ENCODE data around the gene FBXL19. TPM values are rescaled to one million over a fixed set of nuclear protein-coding genes. Genes with fewer than 3 reads are reported as not detected.

Gene FBXL19
- 10 to 100 TPM; 21.9 to 44.8 TPM for total RNA-seq

DNA sequence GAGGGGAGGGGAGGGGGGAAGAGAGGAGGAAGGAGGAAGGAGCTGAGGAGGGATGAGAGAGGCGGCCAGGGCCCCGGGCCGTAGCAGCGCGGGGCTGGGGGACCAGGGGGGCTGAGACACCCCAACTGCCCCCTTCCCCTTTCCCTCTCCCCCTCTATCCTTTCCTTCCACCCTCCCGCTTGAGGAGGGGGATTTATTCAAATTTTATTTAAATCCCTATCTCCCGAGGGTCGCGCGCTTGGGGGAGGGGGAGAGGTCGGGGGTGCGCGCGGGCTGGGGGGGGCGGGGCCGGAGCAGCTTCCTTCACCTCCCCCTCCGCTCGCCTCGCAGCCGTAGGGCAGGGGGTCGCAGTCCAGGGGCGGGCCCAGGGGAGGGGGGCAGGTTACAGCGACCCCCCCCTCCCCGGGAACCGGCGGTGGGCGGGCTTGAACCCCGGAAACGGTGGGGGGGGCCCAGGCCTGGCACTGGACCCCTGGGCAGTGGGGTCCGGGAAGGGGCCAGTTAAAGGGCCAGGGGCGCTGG lies at the start of gene FBXL19:
Gene FBXL19, plus strand, starts transcription at position 19 of the 522 bp plus-strand sequence. CDS start 2,183 bp downstream, outside the sequence.
- no peak for DNase-seq
- Histone ChIP-seq H3K9me3 (no peaks in the 10 kb centered on the region), H3K9ac (ENCODE audit: low read depth in 2 of 2, low read length in 2 of 2) (peak within 1 kb of the TSS; percentile 68 to 86), H3K4me1 (no peaks in the 10 kb centered on the region), H3K27me3 (no peaks in the 10 kb centered on the region), H3K27ac (peak within 1 kb of the TSS; percentile 91), H3K36me3 (no peaks in the 10 kb centered on the region), H3K4me3 (peak within 1 kb of the TSS; percentile 75)
- intact Hi-C loops (cut with DNase I): no loop called here
- TF ChIP-seq, protein P1, sequence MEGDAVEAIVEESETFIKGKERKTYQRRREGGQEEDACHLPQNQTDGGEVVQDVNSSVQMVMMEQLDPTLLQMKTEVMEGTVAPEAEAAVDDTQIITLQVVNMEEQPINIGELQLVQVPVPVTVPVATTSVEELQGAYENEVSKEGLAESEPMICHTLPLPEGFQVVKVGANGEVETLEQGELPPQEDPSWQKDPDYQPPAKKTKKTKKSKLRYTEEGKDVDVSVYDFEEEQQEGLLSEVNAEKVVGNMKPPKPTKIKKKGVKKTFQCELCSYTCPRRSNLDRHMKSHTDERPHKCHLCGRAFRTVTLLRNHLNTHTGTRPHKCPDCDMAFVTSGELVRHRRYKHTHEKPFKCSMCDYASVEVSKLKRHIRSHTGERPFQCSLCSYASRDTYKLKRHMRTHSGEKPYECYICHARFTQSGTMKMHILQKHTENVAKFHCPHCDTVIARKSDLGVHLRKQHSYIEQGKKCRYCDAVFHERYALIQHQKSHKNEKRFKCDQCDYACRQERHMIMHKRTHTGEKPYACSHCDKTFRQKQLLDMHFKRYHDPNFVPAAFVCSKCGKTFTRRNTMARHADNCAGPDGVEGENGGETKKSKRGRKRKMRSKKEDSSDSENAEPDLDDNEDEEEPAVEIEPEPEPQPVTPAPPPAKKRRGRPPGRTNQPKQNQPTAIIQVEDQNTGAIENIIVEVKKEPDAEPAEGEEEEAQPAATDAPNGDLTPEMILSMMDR (IDR thresholded peaks at IDR 0.05): no peak

- no peaks in the 10 kb centered on the region for H3K27me3 ChIP-seq
- no peaks in the 10 kb centered on the region for H3K9me3 ChIP-seq
- peak overlapping the region; percentile 89 to 100 for H3K9ac ChIP-seq (ENCODE audit: low read depth in 2 of 2, low read length in 2 of 2)
- TF ChIP-seq, protein P1 (IDR thresholded peaks at IDR 0.05): no peak
- peak overlapping the region; percentile 66 for H3K4me3 ChIP-seq
- peak overlapping the region; percentile 93 for H3K27ac ChIP-seq
- no peaks in the 10 kb centered on the region for H3K36me3 ChIP-seq
- H3K4me1 ChIP-seq: peaks cover 12% of the 10 kb centered on the region
- no peak for DNase-seq
- intact Hi-C loops (cut with DNase I): no loop called here
Observed at GRCh38 chr16:30874244-30874820, 49.0 kb upstream of the FBXL19 start.

DNA sequence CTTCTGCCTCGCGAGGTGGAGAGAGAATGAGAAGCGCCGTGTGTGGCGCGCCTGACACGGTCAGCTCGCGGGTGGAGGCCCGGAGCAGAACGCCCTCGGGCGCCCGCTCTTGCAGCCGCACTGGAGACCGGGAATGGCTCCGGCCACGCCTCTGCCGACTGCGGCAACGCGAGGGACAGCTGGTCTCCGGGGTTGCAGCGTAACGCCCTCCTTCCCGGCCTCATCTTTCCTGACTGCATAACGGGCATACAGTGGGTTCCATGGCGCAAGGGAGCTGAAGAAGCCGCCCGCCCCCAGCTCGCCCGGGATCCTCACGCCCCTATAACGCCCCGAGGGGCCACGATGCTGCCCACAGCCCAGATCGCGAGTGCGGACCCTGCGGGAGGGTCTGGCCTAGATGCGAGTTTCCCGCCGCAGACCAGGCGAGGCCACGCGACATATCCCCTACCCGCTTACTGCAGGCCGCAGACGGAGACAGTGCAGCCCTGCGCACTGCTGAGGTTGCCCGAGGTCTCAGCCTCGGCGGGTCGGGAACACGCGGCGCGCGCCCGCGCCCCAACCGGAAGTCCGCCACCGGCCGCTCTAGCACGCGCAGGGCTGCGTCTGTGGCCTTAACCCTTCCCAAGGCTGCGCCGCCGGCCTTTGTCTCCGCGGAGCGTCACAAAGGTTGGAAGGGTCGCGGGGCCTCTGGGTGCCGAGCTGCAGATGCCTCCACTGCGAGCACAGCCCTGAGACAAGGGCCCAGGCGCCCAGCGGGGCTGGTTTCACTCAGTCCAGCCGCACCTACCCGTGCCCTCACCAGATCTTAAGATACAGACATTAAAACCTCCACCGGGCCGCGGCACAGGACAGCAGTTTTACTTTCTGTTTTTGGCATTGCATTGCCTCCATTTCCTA lies 48.3 kb upstream of the FBXL19 start:
- Histone ChIP-seq H3K27ac (peak overlapping the region; percentile 93), H3K36me3 (no peaks in the 10 kb centered on the region), H3K4me1 (peaks cover 12% of the 10 kb centered on the region), H3K9ac (ENCODE audit: low read depth in 2 of 2, low read length in 2 of 2) (peak overlapping the region; percentile 89 to 100), H3K4me3 (peak overlapping the region; percentile 66), H3K9me3 (no peaks in the 10 kb centered on the region), H3K27me3 (no peaks in the 10 kb centered on the region)
- intact Hi-C loops (cut with DNase I): no loop called here
- peak; percentile 93 for DNase-seq
- TF ChIP-seq, protein P1 (IDR thresholded peaks at IDR 0.05): no peak

DNA sequence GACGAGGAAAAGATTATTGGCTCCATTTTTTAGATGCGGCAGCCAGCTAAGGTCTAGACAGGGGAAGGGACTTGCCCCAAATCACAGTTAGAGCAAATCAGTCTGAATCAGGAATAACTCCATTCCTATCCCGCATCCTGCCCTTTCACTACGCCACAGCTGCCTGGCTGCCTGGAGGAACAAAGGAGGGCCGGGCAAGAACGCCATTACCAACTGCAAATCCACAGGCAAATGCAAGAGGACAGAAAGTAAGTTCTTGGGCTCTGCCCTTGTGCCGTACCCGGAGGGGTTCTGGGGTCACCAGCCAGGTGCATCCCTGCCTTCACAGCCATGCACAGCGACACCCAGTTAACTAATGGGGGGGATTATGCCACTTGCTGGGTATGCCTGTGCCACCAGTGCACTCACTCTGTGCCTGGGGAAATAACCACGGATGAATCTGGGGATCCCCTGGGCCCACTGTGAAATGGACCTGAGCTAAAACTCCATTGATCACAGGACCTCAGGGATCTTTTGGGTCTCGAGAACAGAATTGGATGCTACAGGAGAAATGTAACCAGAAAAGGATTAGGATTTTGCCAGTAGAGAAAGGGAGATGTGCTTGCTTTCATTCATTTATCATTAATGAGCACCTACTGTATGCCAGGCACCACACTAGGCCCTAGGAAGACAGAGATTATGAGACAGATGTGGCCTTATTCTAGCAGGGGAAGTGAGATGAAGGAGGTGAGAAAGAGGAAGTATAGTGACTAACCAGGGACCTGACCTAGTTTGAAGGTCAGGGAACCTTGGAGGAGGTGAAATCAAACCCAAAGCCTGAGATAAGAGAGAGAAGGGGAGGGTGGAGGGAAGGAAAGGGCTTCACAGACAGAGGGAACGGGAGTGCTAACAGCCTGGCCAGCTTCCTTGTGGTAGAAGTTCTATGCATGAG lies 47.2 kb upstream of the FBXL19 start:
- H3K4me3 ChIP-seq: peak overlapping the region; percentile 66
- H3K9ac ChIP-seq (ENCODE audit: low read depth in 2 of 2, low read length in 2 of 2): peak overlapping the region; percentile 89 to 100
- TF ChIP-seq, protein P1 (IDR thresholded peaks at IDR 0.05): no peak
- H3K27ac ChIP-seq: peak overlapping the region; percentile 93
- DNase-seq: peak; percentile 38
- no peaks in the 10 kb centered on the region for H3K36me3 ChIP-seq
- H3K27me3 ChIP-seq: no peaks in the 10 kb centered on the region
- intact Hi-C loops (cut with DNase I): no loop called here
- H3K4me1 ChIP-seq: peaks cover 12% of the 10 kb centered on the region
- no peaks in the 10 kb centered on the region for H3K9me3 ChIP-seq

GRCh38 chr16:30876867-30877266 lies 46.5 kb upstream of the FBXL19 start:
- H3K9me3 ChIP-seq: no peaks in the 10 kb centered on the region
- peak overlapping the region; percentile 66 for H3K4me3 ChIP-seq
- no peaks in the 10 kb centered on the region for H3K27me3 ChIP-seq
- TF ChIP-seq, protein P1 (IDR thresholded peaks at IDR 0.05): no peak
- no peak for DNase-seq
- intact Hi-C loops (cut with DNase I): no loop called here
- H3K36me3 ChIP-seq: no peaks in the 10 kb centered on the region
- peak overlapping the region; percentile 93 for H3K27ac ChIP-seq
- H3K9ac ChIP-seq (ENCODE audit: low read depth in 2 of 2, low read length in 2 of 2): peak overlapping the region; percentile 89 to 100
- peaks cover 12% of the 10 kb centered on the region for H3K4me1 ChIP-seq

Measured in colonic mucosa (tissue), 4 donors.